Cardiac fibroblast (primary cell): ENCODE measurements around the gene KISS1.

Experiments used
- DNase-seq, 2 donors: peaks; one replicate each; pipeline versions ENCODE4 v3.0.0 to v3.0.0-alpha.2; 2010; ENCODE audit warnings: low read depth in 2 of 2
- H3K4me3 ChIP-seq, 2 donors: replicated peaks in 1 of 2; 1 replicate in 1 of 2; 2 replicates in 1 of 2; pipeline ENCODE4 v1.5.1; 2011; ENCODE audit warnings: low read depth in 2 of 2, low read length in 2 of 2, mild to moderate bottlenecking in 2 of 2, moderate library complexity in 1 of 2
- CTCF ChIP-seq: IDR thresholded peaks from one replicate; pipeline ENCODE4 v1.5.1; 2011; ENCODE audit warnings: low read depth, mild to moderate bottlenecking, low read length, inconsistent platforms

Gene KISS1

GRCh38 chr1:204201348-204202040 lies 5.2 kb upstream of the KISS1 start:
- DNase-seq, result no peak
- TF ChIP-seq CTCF, result no peak
- no peak overlapping the region for H3K4me3 ChIP-seq

GRCh38 chr1:204199579-204199978 lies 3.3 kb upstream of the KISS1 start:
- no peak for TF ChIP-seq CTCF
- no peak overlapping the region for H3K4me3 ChIP-seq
- no peak for DNase-seq

- H3K4me3 ChIP-seq, result no peak overlapping the region
- DNase-seq, result peak; percentile 50 to 83
- TF ChIP-seq CTCF, result no peak
Measured at GRCh38 chr1:204198348-204199340, 2.4 kb upstream of the KISS1 start.

- H3K4me3 ChIP-seq, result no peak overlapping the region
- no peak for TF ChIP-seq CTCF
- no peak for DNase-seq
Measured at GRCh38 chr1:204197068-204197467, 777 bp upstream of the KISS1 start.

GRCh38 chr1:204194771-204195170 lies 1.5 kb downstream of the KISS1 start:
- TF ChIP-seq CTCF, result no peak
- H3K4me3 ChIP-seq, result no peak overlapping the region
- no peak for DNase-seq

- TF ChIP-seq CTCF, result no peak
- no peak overlapping the region for H3K4me3 ChIP-seq
Measured at GRCh38 chr1:204194080-204194479, 2.2 kb downstream of the KISS1 start.

More at GRCh38 chr1:204194080-204194479, 2.2 kb downstream of the KISS1 start:
- DNase-seq, result no peak
